Measurements from ENCODE around the gene POLR2L. TPM values are rescaled to one million over a fixed set of nuclear protein-coding genes. Genes with fewer than 3 reads are reported as not detected.

The POLR2L gene
- total RNA-seq, 2 donors from 2014 or later: 33.5 to 83.4 TPM

- H3K4me1 ChIP-seq: peaks cover 56% of the 10 kb centered on the region
- intact Hi-C loops (cut with DNase I): no loop called here
- peak overlapping the region; percentile 93 to 98 (median 97) for H3K27ac ChIP-seq
- H3K9me3 ChIP-seq: no peaks in the 10 kb centered on the region
- DNase-seq: peak; percentile 53 to 78 (median 72)
- peak; percentile 4 for ATAC-seq
- no peaks in the 10 kb centered on the region for H3K36me3 ChIP-seq (replicated peaks in 1 of 2; ENCODE audit: insufficient read depth in 1 of 2, low read depth in 2 of 2)
- WGBS, 2 donors: 0 to 3% methylated on average over 7 to 57 of the region's 57 CpGs
- TF ChIP-seq POLR2A (IDR thresholded peaks at IDR 0.05) (no peak), CTCF (IDR thresholded peaks at IDR 0.05) (no peak)
- no peaks in the 10 kb centered on the region for H3K27me3 ChIP-seq
- peak overlapping the region; percentile 47 to 51 for H3K4me3 ChIP-seq
Observed at GRCh38 chr11:797296-798092, 44.8 kb downstream of the POLR2L start.

GRCh38 chr11:796565-797295 is 45.6 kb downstream of the POLR2L start:
- Histone ChIP-seq H3K4me3 (peak overlapping the region in 1 of 2 donors; percentile 51), H3K4me1 (peaks cover 59% of the 10 kb centered on the region), H3K9me3 (no peaks in the 10 kb centered on the region), H3K27me3 (no peaks in the 10 kb centered on the region), H3K27ac (peak overlapping the region; percentile 93 to 98 (median 97)), H3K36me3 (replicated peaks in 1 of 2; ENCODE audit: insufficient read depth in 1 of 2, low read depth in 2 of 2) (peaks cover 0 to 4% of the 10 kb centered on the region in 2 donors)
- DNase-seq (peak in 2 of 4 donors; percentile 44 to 47), ATAC-seq (no peak)
- WGBS, 2 donors: 5 to 12% methylated on average over 4 to 17 of the region's 18 CpGs
- intact Hi-C loops (cut with DNase I): no loop called here
- TF ChIP-seq POLR2A (IDR thresholded peaks at IDR 0.05) (no peak), CTCF (IDR thresholded peaks at IDR 0.05) (no peak)

- no peaks in the 10 kb centered on the region for H3K27me3 ChIP-seq
- peak overlapping the region; percentile 53 to 61 for H3K4me3 ChIP-seq
- WGBS, 2 donors: 1 to 30% methylated on average over 2 to 26 of the region's 26 CpGs
- peaks cover 59% of the 10 kb centered on the region for H3K4me1 ChIP-seq
- ATAC-seq (peak; percentile 50), DNase-seq (peak; percentile 77 to 87 (median 84))
- H3K36me3 ChIP-seq (replicated peaks in 1 of 2; ENCODE audit: insufficient read depth in 1 of 2, low read depth in 2 of 2): peaks cover 0 to 5% of the 10 kb centered on the region in 2 donors
- H3K27ac ChIP-seq: peak overlapping the region; percentile 93 to 98 (median 97)
- TF ChIP-seq CTCF (IDR thresholded peaks at IDR 0.05) (no peak), POLR2A (IDR thresholded peaks at IDR 0.05) (peak; percentile 60 to 89 (median 76))
- H3K9me3 ChIP-seq: no peaks in the 10 kb centered on the region
- intact Hi-C loops (cut with DNase I): no loop called here
Observed at GRCh38 chr11:795634-796564, 46.4 kb downstream of the POLR2L start.

GRCh38 chr11:794766-795633 is 47.3 kb downstream of the POLR2L start:
- H3K4me3 ChIP-seq: peak overlapping the region; percentile 53 to 61
- no peaks in the 10 kb centered on the region for H3K9me3 ChIP-seq
- TF ChIP-seq POLR2A (IDR thresholded peaks at IDR 0.05) (peak; percentile 66 to 74 (median 66)), CTCF (IDR thresholded peaks at IDR 0.05) (no peak)
- intact Hi-C loops (cut with DNase I): no loop called here
- H3K27ac ChIP-seq: peak overlapping the region; percentile 93 to 98 (median 97)
- H3K36me3 ChIP-seq (replicated peaks in 1 of 2; ENCODE audit: insufficient read depth in 1 of 2, low read depth in 2 of 2): peaks cover 0 to 5% of the 10 kb centered on the region in 2 donors
- DNase-seq (peak; percentile 90 to 96 (median 94)), ATAC-seq (peak; percentile 55)
- 1 to 23% methylated on average over 14 to 38 of the region's 38 CpGs for WGBS, 2 donors
- H3K27me3 ChIP-seq: no peaks in the 10 kb centered on the region
- H3K4me1 ChIP-seq: peaks cover 59% of the 10 kb centered on the region

All from body of pancreas (tissue), 4 donors.